K562 (cell line): ENCODE data around the gene COL5A3. TPM values are rescaled to one million over a fixed set of nuclear protein-coding genes. Genes with fewer than 3 reads are reported as not detected.

Source experiments
- ATAC-seq: fragments of 200-7000 bp; cut with Tn5 transposase; 3 replicates; pipeline ENCODE4 v1.9.1; 2020; ENCODE audit warnings: moderate library complexity
- BruUV-seq: library from RNA; stranded (reverse); fragments of 400-500 nt; replicated peaks from 2 replicates; lab custom pipeline; 2021; lab: Mats Ljungman, UMichigan
- CTCF ChIA-PET: fragments of 300-600 bp; formaldehyde crosslinking; extraction: SDS; loops from one replicate; lab custom pipeline; 2021; ENCODE audit warnings: low intra/inter-chr PET ratio; lab: Yijun Ruan, JAX
- POLR2A ChIA-PET: fragments of 300-600, 350-650 bp; sonication (Branson Sonifier 250); formaldehyde crosslinking; extraction: SDS; loops from one replicate; lab custom pipeline; 2021; ENCODE audit warnings: antibody characterized with exemption, inconsistent platforms; lab: Yijun Ruan, JAX
- DNase-seq, 4 experiments: peaks; one replicate each; pipeline versions ENCODE4 v3.0.0 to v3.0.0-alpha.2; 2011 to 2018; ENCODE audit warnings: low spot score in 3 of 4, mixed read lengths in 3 of 4; ENCODE audit errors: extremely low read depth in 1 of 4
- FAIRE-seq: peaks from 2 replicates; lab custom pipeline; 2011; peaks lifted over from hg19 to GRCh38; lab: Jason Lieb, UNC
- H2AFZ ChIP-seq: 2 replicates; pipeline ENCODE4 v1.6.0; 2011; ENCODE audit warnings: low read depth, low read length, control low read depth, inconsistent platforms
- H3K27ac ChIP-seq: fragments of 200-600 bp; 3 replicates; pipeline ENCODE4 v1.8.0; 2011; ENCODE audit warnings: low read depth, mild to moderate bottlenecking, control low read depth, inconsistent platforms, low read length, moderate library complexity, mixed read lengths; ENCODE audit errors: extremely low read depth
- H3K27me3 ChIP-seq, 2 experiments: fragments of 300-600 bp in 1 of 2; 2 replicates in 1 of 2; 3 replicates in 1 of 2; pipeline versions ENCODE4 v1.6.0 to v1.8.0; 2011; ENCODE audit warnings: inconsistent platforms in 2 of 2, low read length in 2 of 2, mild to moderate bottlenecking in 1 of 2, mixed read lengths in 1 of 2, moderate library complexity in 1 of 2; ENCODE audit not compliant: control insufficient read depth in 2 of 2, insufficient read depth in 2 of 2
- H3K36me3 ChIP-seq: fragments of 300-600 bp; 3 replicates; pipeline ENCODE4 v1.8.0; 2011; ENCODE audit warnings: mild to moderate bottlenecking, low read length, inconsistent platforms; ENCODE audit not compliant: control insufficient read depth, insufficient read depth
- H3K4me1 ChIP-seq, 2 experiments: fragments of 200-600 bp in 1 of 2; replicated peaks in 1 of 2; 2 replicates in 1 of 2; 3 replicates in 1 of 2; pipeline versions ENCODE4 v1.5.1 to v1.8.0; 2011; ENCODE audit warnings: inconsistent platforms in 2 of 2, low read length in 2 of 2, mild to moderate bottlenecking in 1 of 2, mixed read lengths in 1 of 2, moderate library complexity in 1 of 2; ENCODE audit not compliant: control insufficient read depth in 2 of 2, insufficient read depth in 2 of 2
- H3K4me2 ChIP-seq: 2 replicates; pipeline ENCODE4 v1.6.1; 2011; ENCODE audit warnings: low read length, control low read depth, inconsistent platforms, mixed read lengths; ENCODE audit not compliant: insufficient read depth
- H3K4me3 ChIP-seq: fragments of 200-600 bp; sonication (generic), shearing (Covaris generic); 2 replicates; pipeline ENCODE4 v1.5.1; 2016; ENCODE audit warnings: control low read depth, inconsistent platforms
- H3K79me2 ChIP-seq: fragments of 200-600 bp; 3 replicates; pipeline ENCODE4 v1.8.0; 2011; ENCODE audit warnings: low read length, inconsistent platforms; ENCODE audit not compliant: control insufficient read depth, insufficient read depth
- H3K9ac ChIP-seq, 2 experiments: 2 replicates each; pipeline versions ENCODE4 v1.6.0 to v1.6.1; 2011; ENCODE audit warnings: low read depth in 2 of 2, low read length in 2 of 2, control low read depth in 1 of 2, inconsistent platforms in 1 of 2, mild to moderate bottlenecking in 1 of 2, mixed read lengths in 1 of 2; ENCODE audit not compliant: insufficient read depth in 1 of 2
- H3K9me1 ChIP-seq: one replicate; pipeline ENCODE4 v1.6.0; 2011; ENCODE audit warnings: inconsistent platforms, mild to moderate bottlenecking, low read length, moderate library complexity; ENCODE audit not compliant: control insufficient read depth, insufficient read depth
- H3K9me3 ChIP-seq: replicated peaks from 2 replicates; pipeline ENCODE4 v1.5.1; 2011; ENCODE audit warnings: low read depth, low read length, inconsistent platforms; ENCODE audit not compliant: control insufficient read depth, insufficient read depth
- H4K20me1 ChIP-seq: replicated peaks from 2 replicates; pipeline ENCODE4 v1.6.1; 2011; ENCODE audit warnings: low read length, inconsistent platforms, mixed read lengths; ENCODE audit not compliant: control insufficient read depth, insufficient read depth
- ARID1B ChIP-seq: fragments of 450-650 bp; IDR thresholded peaks from 2 replicates; pipeline ENCODE4 v1.6.1; 2016; ENCODE audit warnings: antibody characterized with exemption, mild to moderate bottlenecking, inconsistent platforms
- CTCFL ChIP-seq: IDR thresholded peaks from 2 replicates; pipeline ENCODE4 v1.6.1; 2011; ENCODE audit warnings: borderline replicate concordance, low read depth, mild to moderate bottlenecking, moderate library complexity, low read length; ENCODE audit not compliant: insufficient read depth, poor library complexity, severe bottlenecking
- NR2C1 ChIP-seq, 2 experiments: fragments of 450-650 bp; IDR thresholded peaks; 2 replicates each; pipeline ENCODE4 v1.6.1; 2017; ENCODE audit warnings: mild to moderate bottlenecking in 2 of 2, antibody characterized with exemption in 1 of 2, inconsistent platforms in 1 of 2, missing compliant biosample characterization in 1 of 2, missing genetic modification characterization in 1 of 2
- NR2C2 ChIP-seq, 2 experiments: fragments of 200-800 bp in 1 of 2; sonication (Bioruptor generic) in 1 of 2; sonication (generic) in 1 of 2; formaldehyde crosslinking in 1 of 2; IDR thresholded peaks; 2 replicates each; pipeline versions ENCODE4 v1.6.1 to v1.8.0; 2016 to 2022; ENCODE audit warnings: mild to moderate bottlenecking in 1 of 2, missing compliant biosample characterization in 1 of 2, missing genetic modification characterization in 1 of 2, missing genetic modification reagents in 1 of 2
- ZBTB12 ChIP-seq: fragments of 250-450 bp; sonication (Bioruptor Pico); IDR thresholded peaks from 2 replicates; pipeline ENCODE4 v1.4.0; 2020
- ZFP36 ChIP-seq: fragments of 150-350 bp; IDR thresholded peaks from 2 replicates; pipeline ENCODE4 v1.6.1; 2018; ENCODE audit warnings: low read length, low read depth; ENCODE audit not compliant: partially characterized antibody
- WGBS: fragments of 100-300 bp; shearing (Covaris generic); methylation state at CpG from one replicate; pipeline ENCODE4 v1.1.6; 2016; ENCODE audit warnings: low coverage, mixed read lengths; ENCODE audit not compliant: insufficient coverage; ENCODE audit errors: missing lambda C conversion rate; 5-methylcytosine and 5-hydroxymethylcytosine counted together
- in situ Hi-C: fragments of 300-500 bp; cut with MboI; formaldehyde crosslinking; loops from 4 replicates; pipeline ENCODE4 v1.15.0; 2018; ENCODE audit warnings: inconsistent platforms, mixed read lengths
- intact Hi-C: fragments of 100-400 bp; cut with micrococcal nuclease; formaldehyde crosslinking; loops from 2 replicates; pipeline ENCODE4 v1.14.2; 2022
- polyA plus RNA-seq, 8 experiments: library from polyadenylated mRNA; depleted of rRNA in 4 of 8; stranded (reverse) in 5 of 8; unstranded in 3 of 8; fragments of >200 nt; fragmentation: Nextera tagmentation in 2 of 8; fragmentation: Illumina TruSeq in 1 of 8; extraction: Ambion mirVana in 2 of 8; extraction: Trizol in 1 of 8; gene quantifications; 2 replicates each; pipeline versions ENCODE4 v1.2.1 to v1.2.3, GENCODE V29; 2011 to 2014; ENCODE audit warnings: inconsistent platforms in 1 of 8, missing spikeins in 1 of 8
- total RNA-seq, 7 experiments: library from RNA; depleted of rRNA in 6 of 7; stranded (reverse); fragments of >200 nt in 6 of 7; fragmentation: Illumina TruSeq in 2 of 7; extraction: Trizol in 2 of 7; gene quantifications; 2 replicates each; pipeline versions ENCODE4 v1.2.1 to v1.2.3, GENCODE V29; 2011 to 2021; ENCODE audit warnings: low replicate concordance in 1 of 7

COL5A3 gene
- total and polyA plus RNA-seq, 9 of the 15 experiments (the other 6 are each of a cell fraction or from before 2014, with no cell fraction given): 0.01 to 0.02 TPM; not detected in 7

GRCh38 chr19:9991425-9992191, 18.7 kb downstream of the COL5A3 start:
- in situ Hi-C loops (no loop called here), intact Hi-C loops (no loop called here)
- H3K4me3 ChIP-seq: no peak overlapping the region
- no peak overlapping the region for H3K9ac ChIP-seq
- ATAC-seq: no peak
- H2AFZ ChIP-seq: no peak overlapping the region
- peak; percentile 90 for TF ChIP-seq NR2C2 (CRISPR knock-in tag; IDR thresholded peaks at IDR 0.05)
- peak; percentile 90 for TF ChIP-seq NR2C2 (tag; IDR thresholded peaks at IDR 0.05)
- peak; percentile 95 for TF ChIP-seq NR2C1 (IDR thresholded peaks at IDR 0.05)
- peak; percentile 94 for TF ChIP-seq NR2C1 (tag; IDR thresholded peaks at IDR 0.05)
- TF ChIP-seq ARID1B: no peak
- TF ChIP-seq CTCFL: no peak
- TF ChIP-seq ZBTB12 (CRISPR knock-in tag): no peak
- no peak for TF ChIP-seq ZFP36
- no peaks in the 10 kb centered on the region for H3K4me1 ChIP-seq
- DNase-seq: no peak
- FAIRE-seq: peak; percentile 11
- POLR2A ChIA-PET: interaction anchor here (0.9 kb wide), 1 partner anchor 10 kb away, joined by 4 read pairs; no protein-coding TSS in a partner anchor
- H3K27me3 ChIP-seq: peaks cover 6 to 17% of the 10 kb centered on the region in 2 experiments; a peak in 4 of 5 replicates
- H3K36me3 ChIP-seq: no peaks in the 10 kb centered on the region
- H3K27ac ChIP-seq: no peak overlapping the region
- no TSS peak for BruUV-seq
- no peaks in the 10 kb centered on the region for H3K9me3 ChIP-seq
- H3K4me2 ChIP-seq: no peak overlapping the region
- whole genome bisulfite sequencing: 3% methylated on average over 11 of the region's 11 CpGs
- no peaks in the 10 kb centered on the region for H3K9me1 ChIP-seq
- no peaks in the 10 kb centered on the region for H3K79me2 ChIP-seq
- no peaks in the 10 kb centered on the region; the same call in 1 of the 2 replicates for H4K20me1 ChIP-seq
- CTCF ChIA-PET: no interaction called here
